Glutamatergic neuron (in vitro differentiated cells): Measurements from ENCODE around the gene ZDHHC4. TPM values are rescaled to one million over a fixed set of nuclear protein-coding genes. Genes with fewer than 3 reads are reported as not detected.

ENCODE experiments used
- DNase-seq: peaks from one replicate; pipeline ENCODE4 v3.0.0; 2022
- H3K27ac Mint-ChIP-seq: one replicate; pipeline ENCODE4 v1.8.0; 2020; ENCODE audit warnings: mild to moderate bottlenecking, mixed read lengths, inconsistent platforms; ENCODE audit not compliant: unreplicated experiment
- H3K27me3 Mint-ChIP-seq: one replicate; pipeline ENCODE4 v1.8.0; 2020; ENCODE audit warnings: mild to moderate bottlenecking, moderate library complexity, mixed read lengths, inconsistent platforms; ENCODE audit not compliant: unreplicated experiment
- H3K36me3 Mint-ChIP-seq: one replicate; pipeline ENCODE4 v1.8.0; 2020; ENCODE audit warnings: mild to moderate bottlenecking, mixed read lengths, inconsistent platforms; ENCODE audit not compliant: unreplicated experiment
- H3K4me1 Mint-ChIP-seq: one replicate; pipeline ENCODE4 v1.8.0; 2020; ENCODE audit warnings: mild to moderate bottlenecking, low read depth, mixed read lengths, inconsistent platforms; ENCODE audit not compliant: unreplicated experiment
- H3K4me3 Mint-ChIP-seq: one replicate; pipeline ENCODE4 v1.8.0; 2020; ENCODE audit warnings: mild to moderate bottlenecking, mixed read lengths, inconsistent platforms; ENCODE audit not compliant: unreplicated experiment
- H3K9me3 Mint-ChIP-seq: one replicate; pipeline ENCODE4 v1.8.0; 2020; ENCODE audit warnings: mild to moderate bottlenecking, moderate library complexity, mixed read lengths, inconsistent platforms; ENCODE audit not compliant: unreplicated experiment
- total RNA-seq: library from RNA; stranded (reverse); fragmentation: NEBNext Ultra II Directional; extraction: Animal tissue kit (Norgen Biotek cat#: 25700); gene quantifications from one replicate; pipeline ENCODE4 v1.2.1, GENCODE V29; 2021; ENCODE audit not compliant: unreplicated experiment
- TF ChIP-seq, protein P1 (sequence below): fragments of 200-600 bp; sonication (generic); IDR thresholded peaks from one replicate; pipeline ENCODE4 v1.5.0; 2021; ENCODE audit not compliant: partially characterized antibody, unreplicated experiment

ZDHHC4 gene
- total RNA-seq, 1 donor from 2014 or later, result 60.5 TPM

DNA sequence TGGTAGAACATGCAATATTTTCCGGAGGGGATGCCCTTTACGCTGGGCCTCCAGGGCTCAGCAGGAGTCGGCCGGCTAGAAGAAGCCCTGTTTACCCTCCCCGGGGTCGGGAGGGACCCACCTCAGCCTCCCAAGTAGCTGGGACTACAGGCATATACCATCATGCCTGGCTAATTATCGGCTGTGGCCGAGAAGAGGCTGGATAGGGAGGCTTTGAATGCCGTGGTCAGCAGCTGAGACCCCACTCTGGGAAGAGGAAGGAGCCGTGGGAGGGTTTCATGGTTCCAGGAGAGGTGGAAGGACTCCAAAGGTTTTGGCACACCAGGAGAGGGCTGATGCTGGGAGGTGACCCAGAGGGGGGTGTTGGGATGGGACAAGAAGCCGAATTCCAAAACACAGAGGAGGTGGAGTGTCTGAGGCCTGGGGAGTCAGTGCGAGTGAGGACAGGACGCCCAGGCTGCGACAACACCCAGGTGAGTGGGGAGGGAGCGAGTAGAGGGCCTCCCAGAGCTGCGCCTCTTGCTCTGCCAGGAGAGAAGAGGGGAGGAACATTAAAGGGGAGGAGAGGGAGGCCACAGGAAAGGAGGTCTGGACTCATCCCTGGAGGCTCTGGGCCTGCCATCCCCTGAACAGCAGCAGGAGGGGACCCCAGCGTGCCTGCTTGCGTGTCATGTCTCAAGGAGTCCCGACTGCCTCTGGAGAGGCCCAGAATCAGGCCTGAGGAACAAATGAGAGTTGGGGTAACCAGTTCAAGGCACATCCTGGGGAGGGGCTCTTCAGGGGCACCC is 45.6 kb upstream of the ZDHHC4 start:
- TF ChIP-seq, protein P1, sequence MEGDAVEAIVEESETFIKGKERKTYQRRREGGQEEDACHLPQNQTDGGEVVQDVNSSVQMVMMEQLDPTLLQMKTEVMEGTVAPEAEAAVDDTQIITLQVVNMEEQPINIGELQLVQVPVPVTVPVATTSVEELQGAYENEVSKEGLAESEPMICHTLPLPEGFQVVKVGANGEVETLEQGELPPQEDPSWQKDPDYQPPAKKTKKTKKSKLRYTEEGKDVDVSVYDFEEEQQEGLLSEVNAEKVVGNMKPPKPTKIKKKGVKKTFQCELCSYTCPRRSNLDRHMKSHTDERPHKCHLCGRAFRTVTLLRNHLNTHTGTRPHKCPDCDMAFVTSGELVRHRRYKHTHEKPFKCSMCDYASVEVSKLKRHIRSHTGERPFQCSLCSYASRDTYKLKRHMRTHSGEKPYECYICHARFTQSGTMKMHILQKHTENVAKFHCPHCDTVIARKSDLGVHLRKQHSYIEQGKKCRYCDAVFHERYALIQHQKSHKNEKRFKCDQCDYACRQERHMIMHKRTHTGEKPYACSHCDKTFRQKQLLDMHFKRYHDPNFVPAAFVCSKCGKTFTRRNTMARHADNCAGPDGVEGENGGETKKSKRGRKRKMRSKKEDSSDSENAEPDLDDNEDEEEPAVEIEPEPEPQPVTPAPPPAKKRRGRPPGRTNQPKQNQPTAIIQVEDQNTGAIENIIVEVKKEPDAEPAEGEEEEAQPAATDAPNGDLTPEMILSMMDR, result no peak
- Mint-ChIP-seq H3K9me3 (peaks cover 1% of the 10 kb centered on the region), H3K36me3 (no peaks in the 10 kb centered on the region), H3K27me3 (peaks cover 30% of the 10 kb centered on the region), H3K27ac (no peak overlapping the region), H3K4me3 (peak overlapping the region; percentile 74), H3K4me1 (peaks cover 2% of the 10 kb centered on the region)
- no peak for DNase-seq

DNA sequence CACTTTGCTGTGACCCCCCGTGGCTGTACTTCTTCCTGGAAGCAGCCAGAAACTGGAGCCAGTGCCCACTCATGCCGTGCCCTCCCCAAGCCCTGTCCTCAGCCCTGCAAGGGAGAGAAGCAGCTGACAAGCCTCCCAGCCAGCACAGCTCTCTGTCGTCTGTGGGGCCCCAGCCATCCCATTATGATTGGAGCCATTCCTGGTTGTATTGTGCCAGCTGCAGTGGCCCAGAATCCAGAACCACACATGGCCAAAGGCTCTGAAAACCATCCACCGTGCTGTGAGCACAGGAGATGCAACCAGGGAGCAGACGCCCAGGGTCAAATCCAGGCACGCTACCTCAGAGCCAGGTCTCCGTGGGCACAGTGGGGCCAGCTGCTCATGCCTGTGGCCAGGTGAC is 44.7 kb upstream of the ZDHHC4 start:
- peaks cover 2% of the 10 kb centered on the region for H3K4me1 Mint-ChIP-seq
- no peaks in the 10 kb centered on the region for H3K36me3 Mint-ChIP-seq
- no peak overlapping the region for H3K4me3 Mint-ChIP-seq
- TF ChIP-seq, protein P1, result no peak
- peaks cover 22% of the 10 kb centered on the region for H3K27me3 Mint-ChIP-seq
- no peak overlapping the region for H3K27ac Mint-ChIP-seq
- no peak for DNase-seq
- peaks cover 1% of the 10 kb centered on the region for H3K9me3 Mint-ChIP-seq

DNA sequence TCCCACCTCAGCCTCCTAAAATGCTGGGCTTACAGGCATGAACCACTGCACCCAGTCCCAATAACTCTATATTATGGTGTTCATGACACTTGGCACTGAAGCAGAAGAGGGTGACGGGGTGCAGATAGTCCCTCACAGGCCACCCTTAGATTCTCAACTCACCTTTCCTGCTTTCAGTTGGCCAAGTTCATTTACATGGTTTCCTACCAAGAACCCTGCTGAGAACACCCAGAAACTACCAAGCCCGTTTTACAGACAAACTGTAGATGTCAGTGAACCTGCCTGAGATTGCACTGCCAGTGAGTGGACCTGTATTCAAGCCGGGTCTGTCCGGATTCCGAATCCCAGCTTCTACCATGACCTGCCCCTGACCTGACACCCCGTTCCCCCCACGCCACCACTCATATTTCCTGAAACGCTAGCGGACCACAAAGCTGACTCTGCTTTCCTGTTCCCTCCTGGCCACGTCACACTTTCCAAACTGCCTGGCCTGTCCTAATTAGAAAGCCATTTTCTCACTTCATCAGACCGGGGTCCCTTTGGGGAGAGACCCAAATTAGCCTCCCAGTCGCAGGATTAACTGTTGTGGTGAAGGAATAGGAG is 43.3 kb upstream of the ZDHHC4 start:
- H3K36me3 Mint-ChIP-seq, result no peaks in the 10 kb centered on the region
- TF ChIP-seq, protein P1, result no peak
- no peaks in the 10 kb centered on the region for H3K9me3 Mint-ChIP-seq
- no peak overlapping the region for H3K27ac Mint-ChIP-seq
- peaks cover 22% of the 10 kb centered on the region for H3K27me3 Mint-ChIP-seq
- no peak overlapping the region for H3K4me3 Mint-ChIP-seq
- no peak for DNase-seq
- no peaks in the 10 kb centered on the region for H3K4me1 Mint-ChIP-seq

DNA sequence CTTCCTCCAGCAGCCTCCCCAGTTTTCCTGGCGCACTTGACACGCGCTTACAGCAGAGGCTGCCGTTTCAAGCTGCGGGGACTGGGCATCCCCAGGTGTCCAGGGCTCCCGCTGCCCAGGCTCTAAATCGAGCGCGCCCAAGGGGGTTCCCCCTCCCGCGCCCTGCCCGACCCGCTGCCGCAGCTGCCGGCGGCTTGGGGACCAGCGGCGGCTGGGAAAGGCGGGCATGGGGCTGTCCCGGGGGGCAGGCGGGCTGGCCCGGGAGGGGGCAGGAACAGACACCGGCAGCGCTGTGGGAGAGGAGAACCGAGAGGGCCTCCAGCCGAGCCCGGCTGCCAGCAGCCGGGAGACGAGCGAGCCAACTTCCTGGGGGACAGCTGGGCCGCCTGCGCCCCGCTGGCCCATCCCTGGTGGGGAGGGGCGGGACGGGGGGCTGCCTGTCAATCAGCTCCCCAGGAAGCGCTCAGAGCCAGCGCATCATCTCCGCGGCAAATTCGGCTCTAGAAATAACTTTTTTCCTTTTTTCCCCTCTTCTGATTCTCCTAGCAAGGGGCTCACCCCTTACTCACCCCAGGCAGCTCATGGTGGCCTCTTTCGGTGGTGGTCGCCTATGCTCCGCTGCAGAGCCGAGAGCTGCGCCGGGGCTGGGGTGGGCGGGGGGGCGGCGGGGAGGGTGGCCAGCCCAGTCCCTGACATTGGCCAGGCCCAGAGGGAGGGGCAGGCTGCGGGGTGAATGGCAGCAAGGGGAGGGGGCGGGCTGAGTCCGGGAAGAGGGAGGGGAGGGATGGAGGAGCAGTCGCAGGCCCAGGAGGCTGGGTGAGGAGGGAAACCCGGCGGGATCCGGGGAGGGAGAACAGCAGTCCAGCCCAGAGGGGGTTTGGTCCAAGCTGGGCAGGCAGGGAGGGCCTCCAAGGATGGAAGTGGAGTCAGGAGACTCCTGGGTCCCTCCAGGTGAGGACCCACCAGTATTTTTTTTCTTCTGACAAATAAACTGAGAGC is 40.7 kb upstream of the ZDHHC4 start:
- Mint-ChIP-seq H3K4me3 (peak overlapping the region; percentile 77), H3K36me3 (no peaks in the 10 kb centered on the region), H3K9me3 (no peaks in the 10 kb centered on the region), H3K27me3 (peaks cover 9% of the 10 kb centered on the region), H3K4me1 (no peaks in the 10 kb centered on the region), H3K27ac (no peak overlapping the region)
- DNase-seq, result peak; percentile 81
- TF ChIP-seq, protein P1, result no peak
